ENCODE measurements around the gene NAT14.

DNA sequence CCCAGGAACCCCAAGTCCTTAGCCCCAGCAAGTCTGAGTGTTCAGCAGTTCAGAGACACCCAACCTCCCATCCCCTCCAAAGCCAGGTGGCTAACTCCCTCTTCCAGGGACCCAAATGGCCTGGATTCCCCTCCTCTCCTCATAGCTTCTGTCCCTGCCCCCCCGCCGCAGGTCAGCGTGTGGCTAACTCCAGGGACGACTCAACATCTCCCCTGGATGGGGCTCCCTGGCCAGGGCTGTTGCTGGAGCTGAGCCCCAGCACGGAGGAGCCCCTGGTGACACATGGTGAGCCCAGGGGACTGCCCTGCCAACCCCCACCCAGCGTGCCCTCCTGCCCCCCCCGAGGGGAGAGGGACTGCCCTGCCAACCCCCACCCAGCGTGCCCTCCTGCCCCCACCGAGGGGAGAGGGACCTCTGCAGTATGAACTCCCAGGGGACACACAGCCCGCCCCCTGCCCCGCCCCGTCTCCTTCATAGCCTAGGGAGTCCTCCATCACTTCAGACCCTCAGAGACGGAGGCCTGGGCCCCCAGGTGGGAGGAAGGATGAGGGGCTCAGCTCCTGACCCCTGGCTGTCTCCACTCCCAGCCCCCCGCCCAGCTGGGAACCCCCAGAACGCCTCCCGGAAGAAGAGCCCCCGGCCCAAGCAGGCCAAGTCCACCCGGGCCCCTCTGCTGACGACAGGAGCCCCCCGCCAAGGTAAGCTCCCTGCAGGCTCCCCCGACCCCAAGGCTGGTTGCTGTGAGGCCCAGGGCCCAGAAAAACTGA lies 4.9 kb downstream of the NAT14 start:
- TF ChIP-seq, protein P1, sequence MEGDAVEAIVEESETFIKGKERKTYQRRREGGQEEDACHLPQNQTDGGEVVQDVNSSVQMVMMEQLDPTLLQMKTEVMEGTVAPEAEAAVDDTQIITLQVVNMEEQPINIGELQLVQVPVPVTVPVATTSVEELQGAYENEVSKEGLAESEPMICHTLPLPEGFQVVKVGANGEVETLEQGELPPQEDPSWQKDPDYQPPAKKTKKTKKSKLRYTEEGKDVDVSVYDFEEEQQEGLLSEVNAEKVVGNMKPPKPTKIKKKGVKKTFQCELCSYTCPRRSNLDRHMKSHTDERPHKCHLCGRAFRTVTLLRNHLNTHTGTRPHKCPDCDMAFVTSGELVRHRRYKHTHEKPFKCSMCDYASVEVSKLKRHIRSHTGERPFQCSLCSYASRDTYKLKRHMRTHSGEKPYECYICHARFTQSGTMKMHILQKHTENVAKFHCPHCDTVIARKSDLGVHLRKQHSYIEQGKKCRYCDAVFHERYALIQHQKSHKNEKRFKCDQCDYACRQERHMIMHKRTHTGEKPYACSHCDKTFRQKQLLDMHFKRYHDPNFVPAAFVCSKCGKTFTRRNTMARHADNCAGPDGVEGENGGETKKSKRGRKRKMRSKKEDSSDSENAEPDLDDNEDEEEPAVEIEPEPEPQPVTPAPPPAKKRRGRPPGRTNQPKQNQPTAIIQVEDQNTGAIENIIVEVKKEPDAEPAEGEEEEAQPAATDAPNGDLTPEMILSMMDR (optimal IDR thresholded peaks at IDR 0.05 in 1 of 3, IDR thresholded peaks at IDR 0.05 in 1 of 3, conservative IDR thresholded peaks at IDR 0.05 in 1 of 3; ENCODE audit: extremely low read depth in 1 of 3, insufficient read depth in 2 of 3, low read length in 3 of 3), result no peak
- TF ChIP-seq EZH2 (IDR thresholded peaks at IDR 0.05; ENCODE audit: low read length), result no peak

Measured in keratinocyte (primary cell).